Chondrocyte (in vitro differentiated cells): ENCODE measurements around the gene CELF3. TPM values are rescaled to one million over a fixed set of nuclear protein-coding genes. Genes with fewer than 3 reads are reported as not detected.

Source experiments
- DNase-seq: peaks from one replicate; pipeline ENCODE4 v3.0.0; 2021; ENCODE audit warnings: mixed read lengths, low spot score
- H3K27ac Mint-ChIP-seq: one replicate; pipeline ENCODE4 v1.8.0; 2021; ENCODE audit warnings: mild to moderate bottlenecking, moderate library complexity, mixed read lengths; ENCODE audit not compliant: unreplicated experiment
- H3K27me3 Mint-ChIP-seq: 2 replicates; pipeline ENCODE4 v1.8.0; 2021; ENCODE audit warnings: low read depth, mixed read lengths
- H3K36me3 Mint-ChIP-seq: 2 replicates; pipeline ENCODE4 v1.8.0; 2021; ENCODE audit warnings: low read depth, mixed read lengths
- H3K4me1 Mint-ChIP-seq: 2 replicates; pipeline ENCODE4 v1.8.0; 2021; ENCODE audit warnings: low read depth, mild to moderate bottlenecking, mixed read lengths
- H3K4me3 Mint-ChIP-seq: one replicate; pipeline ENCODE4 v1.8.0; 2021; ENCODE audit warnings: mild to moderate bottlenecking, moderate library complexity, mixed read lengths; ENCODE audit not compliant: unreplicated experiment
- H3K9me3 Mint-ChIP-seq: 2 replicates; pipeline ENCODE4 v1.8.0; 2021; ENCODE audit warnings: low read depth, mixed read lengths
- total RNA-seq: library from RNA; stranded (reverse); gene quantifications from 3 replicates; pipeline ENCODE4 v1.2.1, GENCODE V29; 2021
- TF ChIP-seq, protein P1 (sequence below): fragments of 200-600 bp; sonication (generic); IDR thresholded peaks from 2 replicates; pipeline ENCODE4 v1.5.0; 2021; ENCODE audit warnings: antibody characterized with exemption, mild to moderate bottlenecking, moderate library complexity

Gene CELF3
- total RNA-seq, 1 donor from 2014 or later = not detected

DNA sequence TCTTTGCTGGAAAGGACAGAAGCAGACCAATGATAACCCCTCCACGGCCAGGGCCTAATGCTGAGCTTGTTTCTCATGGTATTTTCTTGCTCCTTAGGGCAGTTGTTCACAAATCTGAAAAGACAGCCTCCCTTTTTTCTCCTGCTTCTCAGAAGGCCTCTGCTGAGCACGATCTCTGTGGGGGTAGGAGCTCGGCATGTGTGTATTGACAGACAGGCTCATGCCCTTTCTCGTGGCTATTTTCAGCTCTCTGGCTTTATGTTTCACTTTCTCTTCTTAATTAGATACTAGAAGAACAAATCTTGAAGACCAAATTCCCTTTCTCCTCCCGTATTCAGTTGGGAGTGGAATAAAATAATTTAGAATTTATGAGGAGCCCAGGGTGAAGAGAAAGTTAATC lies 4.0 kb upstream of the CELF3 start:
- Mint-ChIP-seq H3K27me3 (peaks cover 30% of the 10 kb centered on the region), H3K27ac (peak overlapping the region; percentile 74), H3K36me3 (peaks cover 2% of the 10 kb centered on the region), H3K9me3 (no peaks in the 10 kb centered on the region), H3K4me1 (peaks cover 38% of the 10 kb centered on the region), H3K4me3 (peak overlapping the region; percentile 44)
- DNase-seq = no peak
- TF ChIP-seq, protein P1, sequence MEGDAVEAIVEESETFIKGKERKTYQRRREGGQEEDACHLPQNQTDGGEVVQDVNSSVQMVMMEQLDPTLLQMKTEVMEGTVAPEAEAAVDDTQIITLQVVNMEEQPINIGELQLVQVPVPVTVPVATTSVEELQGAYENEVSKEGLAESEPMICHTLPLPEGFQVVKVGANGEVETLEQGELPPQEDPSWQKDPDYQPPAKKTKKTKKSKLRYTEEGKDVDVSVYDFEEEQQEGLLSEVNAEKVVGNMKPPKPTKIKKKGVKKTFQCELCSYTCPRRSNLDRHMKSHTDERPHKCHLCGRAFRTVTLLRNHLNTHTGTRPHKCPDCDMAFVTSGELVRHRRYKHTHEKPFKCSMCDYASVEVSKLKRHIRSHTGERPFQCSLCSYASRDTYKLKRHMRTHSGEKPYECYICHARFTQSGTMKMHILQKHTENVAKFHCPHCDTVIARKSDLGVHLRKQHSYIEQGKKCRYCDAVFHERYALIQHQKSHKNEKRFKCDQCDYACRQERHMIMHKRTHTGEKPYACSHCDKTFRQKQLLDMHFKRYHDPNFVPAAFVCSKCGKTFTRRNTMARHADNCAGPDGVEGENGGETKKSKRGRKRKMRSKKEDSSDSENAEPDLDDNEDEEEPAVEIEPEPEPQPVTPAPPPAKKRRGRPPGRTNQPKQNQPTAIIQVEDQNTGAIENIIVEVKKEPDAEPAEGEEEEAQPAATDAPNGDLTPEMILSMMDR = no peak

DNA sequence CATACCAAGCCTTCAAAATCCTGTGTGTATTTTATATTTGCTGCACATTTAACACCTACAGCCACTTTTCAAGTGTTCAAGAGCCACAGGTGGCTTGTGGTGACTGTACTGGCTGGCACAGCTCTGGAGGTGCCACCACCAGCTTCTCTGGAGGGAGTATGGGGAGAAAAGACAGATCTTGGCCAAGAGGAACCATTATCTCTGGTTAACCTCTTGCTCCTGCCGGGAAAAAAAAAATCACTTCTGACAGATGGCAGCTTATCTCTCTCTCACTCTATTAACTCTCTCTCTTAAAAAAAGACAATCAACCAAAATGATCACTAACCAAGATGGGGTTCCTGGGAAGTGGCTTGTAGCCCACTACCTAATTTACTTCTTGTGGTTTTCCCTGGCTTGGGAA lies 3.5 kb upstream of the CELF3 start:
- H3K4me3 Mint-ChIP-seq = no peak overlapping the region
- H3K27me3 Mint-ChIP-seq = peaks cover 35% of the 10 kb centered on the region
- TF ChIP-seq, protein P1 = no peak
- no peaks in the 10 kb centered on the region for H3K9me3 Mint-ChIP-seq
- no peak for DNase-seq
- H3K27ac Mint-ChIP-seq = peak overlapping the region; percentile 45
- peaks cover 4% of the 10 kb centered on the region for H3K36me3 Mint-ChIP-seq
- H3K4me1 Mint-ChIP-seq = peaks cover 38% of the 10 kb centered on the region

DNA sequence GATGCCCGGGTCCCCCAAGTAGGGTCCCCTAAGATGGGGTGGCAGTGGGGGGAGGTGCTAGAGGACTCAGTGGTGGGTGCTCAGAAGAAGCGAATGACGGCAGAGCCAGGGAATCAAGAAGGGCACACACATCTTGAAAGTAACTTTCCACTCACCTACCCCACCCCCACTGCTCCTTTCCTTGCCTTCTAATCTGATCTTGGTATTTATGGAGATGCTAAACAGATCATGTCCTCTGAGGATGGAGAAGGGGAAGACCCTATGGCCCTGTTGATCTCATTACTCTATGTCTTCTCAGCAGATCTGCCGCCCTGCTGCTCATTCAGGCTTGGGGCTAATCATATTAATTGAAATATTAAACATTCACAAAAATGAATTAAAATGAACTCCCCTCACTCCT lies 2.1 kb upstream of the CELF3 start:
- Mint-ChIP-seq H3K27ac (no peak overlapping the region), H3K4me3 (no peak overlapping the region), H3K27me3 (peaks cover 36% of the 10 kb centered on the region), H3K4me1 (peaks cover 38% of the 10 kb centered on the region), H3K36me3 (peaks cover 4% of the 10 kb centered on the region), H3K9me3 (no peaks in the 10 kb centered on the region)
- TF ChIP-seq, protein P1 = no peak
- no peak for DNase-seq

DNA sequence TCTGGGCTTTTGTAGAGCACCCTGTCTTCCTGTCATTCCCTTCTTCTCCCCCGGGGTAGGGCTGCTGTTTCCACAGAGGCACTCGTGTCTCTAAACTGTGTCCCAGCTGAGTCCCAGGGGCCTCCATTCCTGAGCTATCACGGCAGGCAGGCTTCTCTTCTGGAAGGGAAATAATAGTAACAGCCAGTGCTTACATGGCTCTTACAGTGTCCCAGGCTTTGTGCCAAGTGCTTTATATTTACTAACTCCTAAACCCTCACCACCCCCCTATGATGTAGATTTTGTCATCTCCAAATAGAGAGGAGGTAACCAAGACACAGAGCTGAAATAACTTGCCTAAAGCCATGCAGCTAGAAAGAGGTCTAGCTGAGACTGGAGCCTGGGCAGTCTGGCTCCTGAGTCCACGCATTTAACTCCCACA lies 1.4 kb upstream of the CELF3 start:
- Mint-ChIP-seq H3K27ac (peak overlapping the region; percentile 66), H3K27me3 (peaks cover 36% of the 10 kb centered on the region), H3K9me3 (no peaks in the 10 kb centered on the region), H3K36me3 (peaks cover 4% of the 10 kb centered on the region), H3K4me1 (peaks cover 38% of the 10 kb centered on the region), H3K4me3 (no peak overlapping the region)
- no peak for DNase-seq
- TF ChIP-seq, protein P1 = no peak

DNA sequence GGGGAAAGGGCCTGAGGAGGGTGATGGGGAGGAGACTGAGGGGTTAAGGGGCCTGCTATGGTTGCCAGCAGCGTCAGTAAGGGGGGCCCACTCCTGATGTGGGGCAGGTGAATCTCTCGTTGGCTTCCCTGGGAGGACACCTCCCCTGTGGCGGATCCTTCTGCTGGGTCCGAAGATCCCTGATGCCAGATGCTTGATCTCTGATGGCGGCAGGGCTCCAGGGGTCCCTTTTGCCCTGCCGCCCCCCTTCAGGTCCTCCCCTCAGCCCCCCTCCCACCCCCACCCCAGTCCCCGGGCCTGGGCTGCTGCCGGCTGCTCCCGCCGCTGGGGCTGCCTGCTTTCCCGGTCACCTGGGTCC lies 219 bp downstream of the CELF3 start:
- Mint-ChIP-seq H3K27ac (no peak overlapping the region), H3K36me3 (peaks cover 4% of the 10 kb centered on the region), H3K27me3 (peaks cover 29% of the 10 kb centered on the region), H3K4me3 (peak overlapping the region; percentile 67), H3K4me1 (peaks cover 31% of the 10 kb centered on the region), H3K9me3 (no peaks in the 10 kb centered on the region)
- no peak for DNase-seq
- TF ChIP-seq, protein P1 = no peak
